HepG2 (cell line): ENCODE results near the gene OCIAD2.
"Not testable (repeated sequence)": the region's sequence is repeated elsewhere in the genome, so short reads cannot be mapped to it uniquely, and the experiment has no call there.

Experiments
- BCLAF1 ChIP-seq: fragments of 450-650 bp; IDR thresholded peaks from 2 replicates; pipeline ENCODE4 v1.6.1; 2017; ENCODE audit warnings: mild to moderate bottlenecking
- CEBPB ChIP-seq: IDR thresholded peaks from 2 replicates; pipeline ENCODE4 v1.6.1; 2011; ENCODE audit warnings: low read depth, low read length, improper control_type of control experiment, borderline replicate concordance
- CHCHD3 ChIP-seq: sonication (generic); formaldehyde crosslinking; IDR thresholded peaks from 2 replicates; pipeline ENCODE4 v1.8.0; 2022; ENCODE audit warnings: mild to moderate bottlenecking, missing genetic modification reagents, moderate library complexity
- CTCF ChIP-seq: sonication (generic); formaldehyde crosslinking; IDR thresholded peaks from 2 replicates; pipeline ENCODE4 v1.5.0; 2020; ENCODE audit warnings: mild to moderate bottlenecking, missing genetic modification reagents, moderate library complexity
- EP300 ChIP-seq, 3 experiments: sonication (generic) in 1 of 3; formaldehyde crosslinking in 1 of 3; IDR thresholded peaks; 2 replicates each; pipeline versions ENCODE4 v1.5.1 to v1.6.1; 2011 to 2020; ENCODE audit warnings: low read depth in 2 of 3, low read length in 2 of 3, borderline replicate concordance in 1 of 3, improper control_type of control experiment in 1 of 3, mild to moderate bottlenecking in 1 of 3, missing genetic modification reagents in 1 of 3, moderate library complexity in 1 of 3
- HMGXB4 ChIP-seq, 2 experiments: sonication (generic) in 1 of 2; formaldehyde crosslinking in 1 of 2; IDR thresholded peaks; 2 replicates each; pipeline versions ENCODE4 v1.4.0 to v1.6.1; 2018 to 2020; ENCODE audit warnings: missing genetic modification reagents in 2 of 2, borderline replicate concordance in 1 of 2, low read depth in 1 of 2, mild to moderate bottlenecking in 1 of 2, missing biosample characterization in 1 of 2
- NCOA2 ChIP-seq: sonication (generic); formaldehyde crosslinking; IDR thresholded peaks from 2 replicates; pipeline ENCODE4 v1.8.0; 2022; ENCODE audit warnings: inconsistent platforms
- PRPF4 ChIP-seq: fragments of 200-400 bp; formaldehyde crosslinking; IDR thresholded peaks from 2 replicates; pipeline ENCODE4 v1.6.1; 2016; ENCODE audit warnings: low read length, low read depth; ENCODE audit not compliant: poor library complexity, severe bottlenecking
- RBM22 ChIP-seq: fragments of 200-400 bp; formaldehyde crosslinking; optimal IDR thresholded peaks from 2 replicates; pipeline ENCODE3; 2017; ENCODE audit warnings: mild to moderate bottlenecking, low read length, moderate library complexity
- SP1 ChIP-seq, 2 experiments: fragments of 450-650 bp in 1 of 2; sonication (generic) in 1 of 2; formaldehyde crosslinking in 1 of 2; IDR thresholded peaks; 2 replicates each; pipeline versions ENCODE4 v1.4.0 to v1.6.1; 2016 to 2020; ENCODE audit warnings: missing genetic modification reagents in 1 of 2
- TCF12 ChIP-seq, 2 experiments: fragments of 450-650 bp in 1 of 2; sonication (generic) in 1 of 2; formaldehyde crosslinking in 1 of 2; IDR thresholded peaks; 2 replicates each; pipeline versions ENCODE4 v1.6.1 to v1.8.0; 2017 to 2022; ENCODE audit warnings: antibody characterized with exemption in 1 of 2, mild to moderate bottlenecking in 1 of 2, missing genetic modification reagents in 1 of 2, moderate library complexity in 1 of 2
- TEF ChIP-seq: sonication (generic); formaldehyde crosslinking; IDR thresholded peaks from 2 replicates; pipeline ENCODE4 v1.5.0; 2020; ENCODE audit warnings: missing genetic modification reagents
- USF2 ChIP-seq, 2 experiments: sonication (generic) in 1 of 2; formaldehyde crosslinking in 1 of 2; IDR thresholded peaks; 2 replicates each; pipeline versions ENCODE4 v1.5.1 to v1.6.1; 2011 to 2020; ENCODE audit warnings: borderline replicate concordance in 1 of 2, low read depth in 1 of 2, low read length in 1 of 2, mild to moderate bottlenecking in 1 of 2, missing genetic modification reagents in 1 of 2, moderate library complexity in 1 of 2

- TF ChIP-seq NCOA2 (CRISPR knock-in tag); USF2 (IDR thresholded peaks at IDR 0.05; ENCODE audit: low read depth, low read length); USF2 (CRISPR knock-in tag; IDR thresholded peaks at IDR 0.05; ENCODE audit: borderline replicate concordance); SP1 (IDR thresholded peaks at IDR 0.05); SP1 (CRISPR knock-in tag; IDR thresholded peaks at IDR 0.05); CTCF (CRISPR knock-in tag); RBM22; PRPF4; TCF12 (IDR thresholded peaks at IDR 0.05); TCF12 (CRISPR knock-in tag; IDR thresholded peaks at IDR 0.05); TEF (CRISPR knock-in tag); EP300 (IDR thresholded peaks at IDR 0.05; ENCODE audit: low read depth in 2 of 2, low read length in 2 of 2); EP300 (CRISPR knock-in tag; IDR thresholded peaks at IDR 0.05; ENCODE audit: borderline replicate concordance); BCLAF1; CEBPB; HMGXB4 (CRISPR knock-in tag; IDR thresholded peaks at IDR 0.05; ENCODE audit: borderline replicate concordance in 1 of 2, low read depth in 1 of 2); CHCHD3 (CRISPR knock-in tag): not testable (repeated sequence)
These were observed 24.9 kb downstream of the OCIAD2 start for GRCh38 chr4:48881646-48882045.
